Measurements from ENCODE around the gene ARHGAP18.

ARHGAP18 gene

DNA sequence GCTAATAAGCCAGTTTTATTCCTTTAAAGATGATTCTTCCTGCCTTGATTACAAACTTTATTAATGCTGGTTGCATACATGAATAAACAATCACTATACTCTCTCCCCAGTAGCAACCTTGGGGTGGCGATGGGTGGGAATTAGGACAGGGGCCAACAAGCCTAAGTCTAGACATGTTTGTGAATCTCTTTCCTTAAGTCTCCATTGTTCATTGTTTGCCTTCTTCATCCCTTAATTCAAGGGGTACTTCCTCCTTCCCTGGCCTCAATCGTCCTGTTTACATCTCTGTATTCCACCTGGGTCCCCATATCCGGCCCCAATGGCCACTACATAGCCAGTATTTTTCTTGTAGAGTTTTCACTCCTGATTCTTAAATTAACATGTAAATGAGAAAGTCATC is 66.0 kb downstream of the ARHGAP18 start:
- no peaks in the 10 kb centered on the region for H3K27me3 ChIP-seq (replicated peaks)
- DNase-seq, result no peak
- in situ Hi-C loops (cut with HindIII; ENCODE audit: low pct_ligation_motif_present, low sequenced_read_pairs), result no loop called here
- peak overlapping the region; percentile 71 for H3K27ac ChIP-seq
- H3K36me3 ChIP-seq (replicated peaks), result no peaks in the 10 kb centered on the region
- H3K4me3 ChIP-seq (ENCODE audit: low read depth, low read length), result no peak overlapping the region
- TF ChIP-seq, protein P1, sequence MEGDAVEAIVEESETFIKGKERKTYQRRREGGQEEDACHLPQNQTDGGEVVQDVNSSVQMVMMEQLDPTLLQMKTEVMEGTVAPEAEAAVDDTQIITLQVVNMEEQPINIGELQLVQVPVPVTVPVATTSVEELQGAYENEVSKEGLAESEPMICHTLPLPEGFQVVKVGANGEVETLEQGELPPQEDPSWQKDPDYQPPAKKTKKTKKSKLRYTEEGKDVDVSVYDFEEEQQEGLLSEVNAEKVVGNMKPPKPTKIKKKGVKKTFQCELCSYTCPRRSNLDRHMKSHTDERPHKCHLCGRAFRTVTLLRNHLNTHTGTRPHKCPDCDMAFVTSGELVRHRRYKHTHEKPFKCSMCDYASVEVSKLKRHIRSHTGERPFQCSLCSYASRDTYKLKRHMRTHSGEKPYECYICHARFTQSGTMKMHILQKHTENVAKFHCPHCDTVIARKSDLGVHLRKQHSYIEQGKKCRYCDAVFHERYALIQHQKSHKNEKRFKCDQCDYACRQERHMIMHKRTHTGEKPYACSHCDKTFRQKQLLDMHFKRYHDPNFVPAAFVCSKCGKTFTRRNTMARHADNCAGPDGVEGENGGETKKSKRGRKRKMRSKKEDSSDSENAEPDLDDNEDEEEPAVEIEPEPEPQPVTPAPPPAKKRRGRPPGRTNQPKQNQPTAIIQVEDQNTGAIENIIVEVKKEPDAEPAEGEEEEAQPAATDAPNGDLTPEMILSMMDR (IDR thresholded peaks at IDR 0.05; ENCODE audit: low read depth, low read length, missing control alignments), result no peak

DNA sequence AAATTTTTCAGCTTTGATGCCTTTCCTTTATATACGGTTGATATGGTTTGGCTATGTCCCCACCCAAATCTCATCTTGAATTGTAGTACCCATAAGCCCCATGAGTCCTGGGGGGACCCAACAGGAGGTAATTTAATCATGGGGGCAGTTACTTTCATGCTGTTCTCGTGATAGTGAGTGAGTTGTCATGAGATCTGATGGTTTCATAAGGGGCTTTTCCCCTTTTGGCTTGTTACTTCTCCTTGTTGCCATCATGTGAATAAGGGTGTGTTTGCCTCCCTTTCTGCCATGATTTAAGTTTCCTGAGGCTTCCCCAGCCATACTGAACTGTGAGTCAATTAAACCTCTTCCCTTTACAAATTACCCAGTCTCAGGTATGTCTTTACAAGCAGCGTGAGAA is 66.8 kb downstream of the ARHGAP18 start:
- Histone ChIP-seq H3K4me3 (ENCODE audit: low read depth, low read length) (no peak overlapping the region), H3K27ac (no peak overlapping the region), H3K36me3 (replicated peaks) (no peaks in the 10 kb centered on the region), H3K27me3 (replicated peaks) (no peaks in the 10 kb centered on the region)
- in situ Hi-C loops (cut with HindIII; ENCODE audit: low pct_ligation_motif_present, low sequenced_read_pairs), result no loop called here
- no peak for DNase-seq
- TF ChIP-seq, protein P1 (IDR thresholded peaks at IDR 0.05; ENCODE audit: low read depth, low read length, missing control alignments), result no peak

DNA sequence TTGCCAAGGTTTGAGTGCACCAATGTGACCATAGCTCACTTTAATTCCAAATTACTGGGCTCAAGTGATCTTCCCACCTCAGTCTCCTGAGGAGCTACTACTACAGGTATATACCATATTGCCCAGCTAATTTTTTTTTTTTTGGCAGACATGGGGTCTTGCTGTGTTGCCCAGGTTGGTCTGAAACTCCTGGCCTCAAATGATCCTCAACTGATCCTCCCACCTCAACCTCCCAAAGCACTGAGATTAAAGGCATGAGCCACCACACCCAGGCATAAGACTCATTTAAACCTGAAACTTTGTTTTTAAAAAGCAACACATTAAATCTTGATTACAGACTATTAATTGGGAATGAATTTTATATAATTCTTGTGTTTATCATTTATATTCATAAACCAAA is 67.7 kb downstream of the ARHGAP18 start:
- no peak overlapping the region for H3K27ac ChIP-seq
- H3K27me3 ChIP-seq (replicated peaks), result no peaks in the 10 kb centered on the region
- in situ Hi-C loops (cut with HindIII; ENCODE audit: low pct_ligation_motif_present, low sequenced_read_pairs), result no loop called here
- peaks cover 3% of the 10 kb centered on the region for H3K36me3 ChIP-seq (replicated peaks)
- TF ChIP-seq, protein P1 (IDR thresholded peaks at IDR 0.05; ENCODE audit: low read depth, low read length, missing control alignments), result no peak
- H3K4me3 ChIP-seq (ENCODE audit: low read depth, low read length), result no peak overlapping the region
- DNase-seq, result no peak

DNA sequence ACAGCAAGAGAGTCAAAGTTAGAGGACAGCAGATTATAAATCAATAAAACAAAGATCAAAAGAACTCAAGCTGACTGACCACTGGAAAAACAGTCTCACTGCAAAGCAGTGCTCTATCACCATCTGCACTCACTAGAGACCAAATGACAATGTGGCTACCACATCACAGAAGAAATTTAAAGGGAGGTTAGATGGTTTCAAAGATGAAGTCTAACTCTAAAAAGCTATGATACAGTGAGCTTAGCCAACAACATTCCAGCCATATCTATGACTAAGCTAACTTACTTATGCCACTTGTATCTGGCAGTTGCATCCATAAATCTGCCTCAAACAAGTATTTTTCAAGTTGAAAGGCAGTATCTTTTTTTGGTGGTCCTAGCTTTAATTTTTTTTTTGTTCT is 68.6 kb downstream of the ARHGAP18 start:
- no peaks in the 10 kb centered on the region for H3K27me3 ChIP-seq (replicated peaks)
- TF ChIP-seq, protein P1 (IDR thresholded peaks at IDR 0.05; ENCODE audit: low read depth, low read length, missing control alignments), result no peak
- DNase-seq, result peak; percentile 37

DNA sequence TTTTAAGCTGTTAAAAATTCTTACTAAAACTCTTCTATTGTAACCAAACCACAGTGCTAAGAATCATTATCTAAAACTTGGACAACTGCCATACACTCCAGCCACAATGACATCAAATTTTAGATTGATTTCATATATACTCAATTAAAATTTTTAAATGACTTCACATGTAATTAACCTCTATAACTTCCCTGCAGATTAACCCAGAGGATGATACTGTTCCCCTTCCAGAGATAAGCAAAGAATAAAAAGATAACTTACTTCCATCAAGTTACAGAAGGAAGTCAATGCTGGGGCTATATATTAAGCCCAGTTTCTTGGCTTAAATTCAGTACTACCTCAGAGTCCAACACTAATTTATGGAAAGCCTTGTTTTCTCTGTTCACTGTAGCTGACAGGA is 71.3 kb downstream of the ARHGAP18 start:
- Histone ChIP-seq H3K36me3 (replicated peaks) (peaks cover 15% of the 10 kb centered on the region), H3K27ac (peak overlapping the region; percentile 78), H3K4me3 (ENCODE audit: low read depth, low read length) (no peak overlapping the region), H3K27me3 (replicated peaks) (no peaks in the 10 kb centered on the region)
- in situ Hi-C loops (cut with HindIII; ENCODE audit: low pct_ligation_motif_present, low sequenced_read_pairs), result no loop called here
- DNase-seq, result no peak
- TF ChIP-seq, protein P1 (IDR thresholded peaks at IDR 0.05; ENCODE audit: low read depth, low read length, missing control alignments), result no peak

More for the DNA sequence above, 68.6 kb downstream of the ARHGAP18 start:
- in situ Hi-C loops (cut with HindIII; ENCODE audit: low pct_ligation_motif_present, low sequenced_read_pairs), result no loop called here
- peaks cover 13% of the 10 kb centered on the region for H3K36me3 ChIP-seq (replicated peaks)
- no peak overlapping the region for H3K4me3 ChIP-seq (ENCODE audit: low read depth, low read length)
- H3K27ac ChIP-seq, result peak overlapping the region; percentile 29

DNA sequence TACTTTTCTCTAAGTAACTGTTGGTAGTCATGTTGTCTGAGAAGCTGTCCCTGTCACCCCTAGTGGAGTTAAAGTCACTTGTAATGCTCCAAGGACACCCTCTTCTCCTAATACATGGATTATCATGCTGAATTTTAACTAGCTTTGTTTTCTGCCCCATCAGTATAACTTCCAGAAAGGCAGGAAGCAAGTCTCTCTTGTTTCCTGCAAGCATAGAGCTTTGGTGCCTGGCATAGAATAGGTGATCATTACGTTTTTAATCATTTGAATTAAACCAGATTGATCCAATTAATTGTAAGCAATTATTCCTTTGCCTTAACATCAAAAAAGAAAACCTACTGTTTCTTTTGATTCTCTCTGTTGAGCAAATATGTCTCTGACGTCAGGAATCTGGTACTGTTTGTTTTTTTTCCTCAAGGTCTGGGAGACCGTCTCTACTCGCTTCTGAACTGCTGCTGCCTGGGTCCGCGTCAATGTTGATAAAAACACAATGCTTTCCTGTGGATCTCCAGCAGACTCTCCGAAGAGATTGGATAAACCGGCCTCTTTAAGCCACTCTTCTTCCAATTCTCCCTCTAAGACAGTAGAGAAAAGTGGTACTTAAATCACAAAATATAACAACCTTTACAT is 71.8 kb downstream of the ARHGAP18 start:
- TF ChIP-seq, protein P1 (IDR thresholded peaks at IDR 0.05; ENCODE audit: low read depth, low read length, missing control alignments), result no peak
- peak; percentile 91 for DNase-seq
- Histone ChIP-seq H3K27me3 (replicated peaks) (no peaks in the 10 kb centered on the region), H3K4me3 (ENCODE audit: low read depth, low read length) (no peak overlapping the region), H3K27ac (peak overlapping the region; percentile 78), H3K36me3 (replicated peaks) (peaks cover 15% of the 10 kb centered on the region)
- in situ Hi-C loops (cut with HindIII; ENCODE audit: low pct_ligation_motif_present, low sequenced_read_pairs), result no loop called here
